Muscle of leg (tissue), 11 donors: Measurements from ENCODE around the gene COL28A1. TPM values are rescaled to one million over a fixed set of nuclear protein-coding genes. Genes with fewer than 3 reads are reported as not detected.
A peak's percentile ranks its signal among the peaks of the same experiment; 100 is the strongest.

ENCODE experiments used
- DNase-seq: peaks from one replicate; pipeline ENCODE4 v3.0.0; 2013
- H3K27ac ChIP-seq: one replicate; pipeline ENCODE4 v1.5.1; 2013; ENCODE audit warnings: mild to moderate bottlenecking, low read length, control low read depth
- H3K27me3 ChIP-seq: one replicate; pipeline ENCODE4 v1.6.1; 2013; ENCODE audit warnings: low read length; ENCODE audit not compliant: control insufficient read depth, insufficient read depth
- H3K36me3 ChIP-seq: one replicate; pipeline ENCODE4 v1.6.1; 2013; ENCODE audit warnings: low read length; ENCODE audit not compliant: control insufficient read depth, insufficient read depth
- H3K4me1 ChIP-seq: one replicate; pipeline ENCODE4 v1.6.1; 2013; ENCODE audit warnings: low read length; ENCODE audit not compliant: control insufficient read depth, insufficient read depth
- H3K4me3 ChIP-seq: one replicate; pipeline ENCODE4 v1.5.1; 2013; ENCODE audit warnings: low read length, control low read depth
- H3K9me3 ChIP-seq: replicated peaks from 2 replicates; pipeline ENCODE4 v1.6.1; 2013; ENCODE audit warnings: low read depth, low read length; ENCODE audit not compliant: control insufficient read depth
- WGBS: methylation state at CpG from one replicate; pipeline ENCODE4 v1.1.5; 2013; ENCODE audit warnings: missing lambda C conversion rate; ENCODE audit not compliant: insufficient coverage; 5-methylcytosine and 5-hydroxymethylcytosine counted together
- polyA plus RNA-seq, 8 donors: library from polyadenylated mRNA; unstranded; fragments of 120-200 nt; gene quantifications; one replicate each; pipeline versions ENCODE4 v1.2.1 to v1.2.3, GENCODE V29; 2013; ENCODE audit warnings: inconsistent platforms in 1 of 8, low replicate concordance in 1 of 8; ENCODE audit not compliant: insufficient read length in 8 of 8, insufficient read depth in 1 of 8
- total RNA-seq: library from RNA; stranded (reverse); fragments of 120-200 nt; gene quantifications from one replicate; pipeline ENCODE4 v1.2.4, GENCODE V29; 2013

COL28A1 gene
- total and polyA plus RNA-seq, 9 donors, result 0.34 to 1.7 (median 0.73) TPM

DNA sequence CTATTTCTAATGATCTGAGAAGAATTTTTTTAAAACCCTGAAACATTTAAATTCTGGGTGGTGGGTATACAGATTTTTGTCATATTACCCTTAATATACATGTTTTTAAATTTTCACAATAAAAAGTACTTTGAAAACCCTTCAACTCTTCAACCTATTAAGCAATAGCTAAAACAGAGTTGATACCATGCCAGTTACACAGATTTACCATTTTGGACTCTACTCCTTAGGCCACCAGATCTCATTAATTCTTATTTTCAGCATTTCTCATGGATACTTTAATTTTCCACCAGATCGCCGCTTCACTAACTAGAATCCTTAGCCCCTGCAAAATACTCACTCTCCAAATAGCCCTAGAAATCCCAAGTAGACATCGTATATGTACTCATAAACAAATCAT lies 12.7 kb upstream of the COL28A1 start:
- no peak overlapping the region for H3K4me3 ChIP-seq
- H3K27ac ChIP-seq, result no peak overlapping the region
- WGBS, result 100% methylated on average over 2 of the region's 3 CpGs
- H3K4me1 ChIP-seq, result no peaks in the 10 kb centered on the region
- H3K36me3 ChIP-seq, result no peaks in the 10 kb centered on the region
- no peak for DNase-seq
- H3K27me3 ChIP-seq, result no peaks in the 10 kb centered on the region
- no peaks in the 10 kb centered on the region for H3K9me3 ChIP-seq

DNA sequence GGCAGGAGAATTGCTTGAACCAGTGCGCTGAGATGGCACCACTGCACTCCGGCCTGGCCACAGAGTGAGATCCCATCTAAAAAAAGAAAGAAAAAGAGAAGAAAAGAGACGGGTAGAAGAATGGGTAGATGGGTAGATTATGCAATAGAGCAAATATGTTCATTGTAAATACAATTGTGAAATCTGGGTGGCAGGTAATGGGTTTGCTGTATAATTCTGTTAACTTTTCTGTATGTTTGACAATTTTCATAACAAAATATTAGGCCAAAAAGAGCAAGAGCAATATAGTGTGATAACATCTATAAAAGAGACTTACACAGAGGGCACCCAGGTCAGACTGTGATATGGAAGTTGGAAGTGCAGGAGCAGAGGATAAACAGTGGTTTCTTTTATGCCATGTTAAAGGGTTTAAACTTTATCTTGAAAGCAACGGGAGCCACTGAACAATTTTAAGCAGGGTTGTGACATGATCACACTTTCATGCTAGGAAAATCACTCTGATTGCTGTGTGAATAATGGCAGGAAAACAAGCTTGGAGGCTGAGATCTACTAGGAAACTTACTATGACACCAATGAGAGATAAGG lies 6.7 kb upstream of the COL28A1 start:
- 83% methylated on average over 3 of the region's 4 CpGs for WGBS
- Histone ChIP-seq H3K27me3 (no peaks in the 10 kb centered on the region), H3K27ac (no peak overlapping the region), H3K36me3 (no peaks in the 10 kb centered on the region), H3K4me3 (no peak overlapping the region), H3K4me1 (no peaks in the 10 kb centered on the region), H3K9me3 (no peaks in the 10 kb centered on the region)
- no peak for DNase-seq

DNA sequence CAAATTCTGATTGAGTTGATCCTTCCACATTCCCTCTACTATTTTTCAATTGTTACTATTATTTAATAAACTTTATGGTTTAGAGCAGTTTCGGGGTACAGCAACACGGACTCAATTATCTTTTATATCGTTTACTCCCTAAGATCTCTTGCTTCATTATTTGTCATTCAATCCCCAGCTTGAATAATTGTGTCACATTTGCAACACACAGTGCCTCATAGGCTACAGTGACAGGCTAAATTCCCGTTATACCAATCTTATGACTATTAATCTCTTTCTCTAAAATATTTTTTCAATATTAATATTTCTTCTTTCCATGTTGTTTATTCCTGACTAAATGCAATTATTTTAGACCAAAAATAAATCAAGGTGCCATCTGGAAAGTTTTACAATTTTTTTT lies 4.0 kb upstream of the COL28A1 start:
- Histone ChIP-seq H3K4me1 (no peaks in the 10 kb centered on the region), H3K27me3 (no peaks in the 10 kb centered on the region), H3K36me3 (no peaks in the 10 kb centered on the region), H3K4me3 (no peak overlapping the region), H3K27ac (no peak overlapping the region), H3K9me3 (no peaks in the 10 kb centered on the region)
- 100% methylated on average over 1 of the region's 4 CpGs for WGBS
- DNase-seq, result no peak

DNA sequence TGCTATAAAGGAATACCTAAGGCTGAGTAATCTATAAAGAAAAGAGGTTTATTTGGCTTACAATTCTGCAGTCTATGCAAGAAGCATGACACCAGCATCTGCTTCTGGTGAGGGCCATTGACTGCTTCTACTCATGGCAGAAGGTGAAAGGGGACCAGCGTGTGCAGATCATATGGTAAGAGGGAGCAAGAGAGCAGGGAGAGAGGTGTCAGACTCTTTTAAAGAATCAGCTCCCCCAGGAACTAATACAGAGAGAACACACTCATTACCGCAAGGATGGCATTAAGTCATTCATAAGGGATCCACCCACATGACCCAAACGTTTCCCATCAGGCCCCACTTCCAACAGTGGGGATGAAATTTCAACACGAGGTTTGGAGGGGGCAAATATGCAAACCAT lies 3.5 kb upstream of the COL28A1 start:
- Histone ChIP-seq H3K4me3 (no peak overlapping the region), H3K9me3 (no peaks in the 10 kb centered on the region), H3K27ac (no peak overlapping the region), H3K4me1 (no peaks in the 10 kb centered on the region), H3K36me3 (no peaks in the 10 kb centered on the region), H3K27me3 (no peaks in the 10 kb centered on the region)
- WGBS, result no CpG with 5 or more reads among the region's 4 CpGs
- no peak for DNase-seq

DNA sequence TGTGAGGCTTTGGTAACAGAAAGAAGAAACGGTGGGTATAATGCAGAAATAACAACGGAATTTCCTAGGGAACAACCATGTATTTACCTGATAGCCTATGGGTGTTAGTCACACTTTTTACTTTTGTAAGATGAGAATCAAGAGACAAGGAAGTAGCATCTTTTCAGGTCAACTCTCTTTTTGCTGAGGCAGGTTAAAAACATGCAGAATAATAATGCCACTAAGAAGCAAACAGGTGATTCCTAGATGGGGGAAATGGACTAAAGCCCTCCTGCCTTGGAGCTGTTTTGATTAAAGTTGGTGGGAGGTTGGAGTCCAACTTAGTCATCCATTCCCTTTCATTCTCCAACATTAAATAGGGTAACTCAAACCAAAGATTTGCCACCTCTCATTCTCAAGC lies 2.0 kb upstream of the COL28A1 start:
- no peaks in the 10 kb centered on the region for H3K4me1 ChIP-seq

DNA sequence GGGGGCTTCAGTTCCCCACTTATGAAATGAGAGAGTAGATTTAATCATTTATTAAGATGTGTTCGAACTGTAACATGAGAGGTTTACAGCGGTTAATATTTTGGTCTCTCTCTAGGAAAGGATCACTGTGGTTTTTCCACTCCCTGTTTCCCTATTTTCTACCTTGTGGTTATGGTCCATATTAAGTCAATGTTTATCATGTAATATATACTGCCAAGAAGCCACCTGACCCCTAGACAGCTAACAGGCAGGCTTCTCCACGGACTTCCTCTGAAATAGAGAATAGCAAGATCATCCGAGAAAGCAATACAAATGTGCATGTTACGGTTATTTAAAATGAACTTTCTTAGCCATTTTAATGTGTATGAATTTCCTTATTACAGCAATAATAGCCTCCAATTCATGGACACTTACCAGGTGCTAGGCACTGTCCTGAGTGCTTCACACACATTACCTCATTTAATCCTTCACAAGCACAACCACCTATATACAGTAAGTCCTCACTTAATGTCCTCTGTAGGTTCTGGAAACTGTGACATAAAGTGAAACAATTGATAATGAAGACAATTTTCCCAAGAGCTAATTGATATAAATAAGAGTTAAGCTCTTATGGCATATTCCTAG lies 835 bp upstream of the COL28A1 start:
- no peaks in the 10 kb centered on the region for H3K9me3 ChIP-seq
- no peak for DNase-seq
- no peak overlapping the region for H3K4me3 ChIP-seq
- H3K4me1 ChIP-seq, result no peaks in the 10 kb centered on the region
- WGBS, result no CpG with 5 or more reads among the region's 5 CpGs
- H3K27me3 ChIP-seq, result no peaks in the 10 kb centered on the region
- H3K36me3 ChIP-seq, result no peaks in the 10 kb centered on the region
- no peak overlapping the region for H3K27ac ChIP-seq

More for the DNA sequence above, 2.0 kb upstream of the COL28A1 start:
- Histone ChIP-seq H3K36me3 (no peaks in the 10 kb centered on the region), H3K4me3 (no peak overlapping the region), H3K9me3 (no peaks in the 10 kb centered on the region), H3K27me3 (no peaks in the 10 kb centered on the region), H3K27ac (no peak overlapping the region)
- WGBS, result no CpG with 5 or more reads among the region's 2 CpGs
- no peak for DNase-seq

DNA sequence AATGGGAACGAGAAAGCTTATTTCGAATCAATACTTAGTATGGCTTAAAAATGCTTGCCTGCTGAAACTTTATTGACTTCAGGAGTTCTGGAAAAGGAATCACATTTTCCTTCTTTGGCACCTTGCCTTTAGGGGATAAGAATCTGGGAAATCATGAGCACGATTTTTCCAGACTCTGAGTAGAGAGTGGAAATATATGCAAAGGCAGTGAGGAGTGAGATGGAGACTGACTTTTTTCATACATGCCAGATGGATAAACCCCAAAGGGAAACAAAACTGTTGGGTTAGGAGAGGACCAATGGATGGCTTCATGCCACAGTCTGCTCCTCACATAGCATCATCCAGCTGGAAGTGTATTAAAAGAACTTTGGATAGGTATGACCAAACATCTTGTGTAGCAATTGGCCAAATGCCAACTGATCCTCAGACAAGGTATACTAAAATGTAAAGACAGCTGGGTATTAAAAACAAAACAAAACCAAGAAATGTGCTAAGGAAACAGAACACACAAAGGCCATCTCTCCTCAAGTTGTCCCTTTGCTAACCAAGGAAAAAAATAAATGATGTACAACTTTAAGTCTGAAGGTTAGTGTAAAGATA lies 1.7 kb downstream of the COL28A1 start:
- peaks cover 2% of the 10 kb centered on the region for H3K27me3 ChIP-seq
- H3K4me3 ChIP-seq, result no peak overlapping the region
- WGBS, result no CpG with 5 or more reads among the region's 3 CpGs
- no peaks in the 10 kb centered on the region for H3K9me3 ChIP-seq
- H3K36me3 ChIP-seq, result no peaks in the 10 kb centered on the region
- DNase-seq, result peak; percentile 70
- no peak overlapping the region for H3K27ac ChIP-seq
- H3K4me1 ChIP-seq, result no peaks in the 10 kb centered on the region

DNA sequence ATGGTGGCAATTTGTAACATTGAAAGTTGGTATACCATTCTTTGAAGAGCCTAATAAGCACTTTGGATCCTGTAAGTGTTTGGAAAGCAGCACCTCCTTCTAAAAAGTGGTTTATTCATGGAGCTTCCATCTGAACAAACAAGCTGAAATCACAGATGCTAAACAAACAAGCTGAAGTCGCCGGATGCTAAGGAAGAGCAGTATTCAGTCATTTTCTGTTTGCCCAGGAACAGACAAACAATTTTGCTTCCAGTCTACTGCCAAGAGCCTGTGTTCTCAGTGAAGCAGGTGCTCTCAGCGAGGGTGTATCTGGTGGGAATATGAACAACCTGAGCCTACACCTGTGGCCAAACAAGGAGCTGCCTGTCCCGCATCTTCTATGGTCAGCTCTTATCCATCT lies 6.3 kb downstream of the COL28A1 start:
- no peak for DNase-seq
- no peak overlapping the region for H3K4me3 ChIP-seq
- 83% methylated on average over 2 of the region's 4 CpGs for WGBS

DNA sequence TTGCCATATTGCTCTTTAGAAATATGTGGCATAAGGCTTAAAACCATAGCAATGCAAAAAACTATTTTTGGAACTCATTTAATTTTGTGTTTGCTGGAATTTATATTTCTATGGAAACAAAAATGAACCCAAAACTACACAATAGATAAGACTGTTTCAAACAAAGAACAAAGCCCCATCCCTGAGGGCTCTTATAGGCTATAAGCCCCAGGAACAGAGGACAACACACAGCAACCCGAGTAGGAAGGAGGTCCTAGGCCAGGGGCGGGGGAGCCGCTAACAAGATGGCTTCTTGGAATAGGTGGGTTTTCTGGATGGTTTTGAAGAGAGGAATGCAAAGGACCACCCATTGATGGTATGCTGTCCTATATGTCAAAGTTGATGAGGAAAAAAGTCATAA lies 8.6 kb downstream of the COL28A1 start:
- Histone ChIP-seq H3K27ac (no peak overlapping the region), H3K9me3 (no peaks in the 10 kb centered on the region), H3K4me3 (no peak overlapping the region), H3K27me3 (peaks cover 2% of the 10 kb centered on the region), H3K36me3 (no peaks in the 10 kb centered on the region), H3K4me1 (no peaks in the 10 kb centered on the region)
- WGBS, result 92% methylated on average over 3 of the region's 3 CpGs
- no peak for DNase-seq

More for the DNA sequence above, 6.3 kb downstream of the COL28A1 start:
- H3K27me3 ChIP-seq, result peaks cover 2% of the 10 kb centered on the region
- no peak overlapping the region for H3K27ac ChIP-seq
- no peaks in the 10 kb centered on the region for H3K9me3 ChIP-seq
- H3K36me3 ChIP-seq, result no peaks in the 10 kb centered on the region
- H3K4me1 ChIP-seq, result no peaks in the 10 kb centered on the region

DNA sequence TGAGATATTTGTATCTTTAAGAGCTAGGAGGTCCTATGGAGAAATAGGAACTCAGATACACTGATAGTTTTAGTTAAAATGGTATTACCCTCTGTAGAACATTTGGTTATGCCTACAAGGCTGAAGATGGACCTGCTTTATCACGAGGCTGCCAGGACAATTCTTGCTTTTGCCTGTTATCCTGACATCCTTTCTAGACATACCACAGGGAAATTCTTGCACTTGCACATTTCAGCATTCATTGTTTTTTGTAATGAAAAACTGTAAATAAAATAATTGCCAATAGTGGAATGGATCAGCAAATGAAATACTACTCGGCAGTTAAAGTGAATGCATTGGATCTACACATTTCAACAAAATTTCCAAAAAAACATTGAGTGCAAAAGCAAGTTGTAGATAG lies 9.7 kb downstream of the COL28A1 start:
- H3K4me3 ChIP-seq, result no peak overlapping the region
- H3K4me1 ChIP-seq, result no peaks in the 10 kb centered on the region
- no CpG with 5 or more reads among the region's 2 CpGs for WGBS
- no peak for DNase-seq
- no peaks in the 10 kb centered on the region for H3K9me3 ChIP-seq
- no peak overlapping the region for H3K27ac ChIP-seq
- peaks cover 2% of the 10 kb centered on the region for H3K27me3 ChIP-seq
- no peaks in the 10 kb centered on the region for H3K36me3 ChIP-seq
